ENCODE measurements around the gene EFCAB10. TPM values are rescaled to one million over a fixed set of nuclear protein-coding genes. Genes with fewer than 3 reads are reported as not detected.

The EFCAB10 gene
- 11.8 TPM for total RNA-seq

GRCh38 chr7:105581066-105581811, at the start of gene EFCAB10:
Gene EFCAB10 (minus strand): TSS chr7:105581493. CDS start chr7:105581463, 30 bp downstream.

GRCh38 chr7:105531792-105532671, 49.3 kb downstream of the EFCAB10 start, which contains the start of gene RINT1:
Gene RINT1 (plus strand): TSS chr7:105532201. CDS start chr7:105532316, 115 bp downstream.

GRCh38 chr7:105521717-105522463, 59.4 kb downstream of the EFCAB10 start, which contains the start of gene PUS7:
Gene PUS7 (minus strand): TSS chr7:105522271. CDS start chr7:105508512, 13,759 bp downstream.

Other genes starting within 250 kb of the EFCAB10 start
- 307 TPM for gene SRPK2, start 192.6 kb downstream of the EFCAB10 start, total RNA-seq
- gene PUS7, start 59.2 kb downstream of the EFCAB10 start, total RNA-seq: 12.0 TPM
- 20.5 TPM for gene RINT1, start 49.3 kb downstream of the EFCAB10 start, total RNA-seq

All from diencephalon (tissue), 1 donor.